Stimulated activated CD4-positive, alpha-beta T cell treated with anti-CD3 and anti-CD28 coated beads, TNF-alpha, amount 100 ng/mL, for 24 hours (primary cell): ENCODE measurements around the gene VHLL.

ENCODE experiments used
- DNase-seq, 3 experiments: peaks; one replicate each; pipeline ENCODE4 v3.0.0-alpha.2; 2020; ENCODE audit warnings: low read depth in 3 of 3

Gene VHLL

GRCh38 chr1:156291226-156292061 is 7.7 kb downstream of the VHLL start:
- DNase-seq = peak in 1 of 3 experiments; percentile 13

- DNase-seq = no peak
Measured at GRCh38 chr1:156289857-156290256, 9.2 kb downstream of the VHLL start.

- no peak for DNase-seq
Measured at GRCh38 chr1:156286061-156286460, 13.0 kb downstream of the VHLL start.

- no peak for DNase-seq
Measured at GRCh38 chr1:156285437-156285836, 13.7 kb downstream of the VHLL start.

GRCh38 chr1:156284757-156285156 is 14.3 kb downstream of the VHLL start:
- no peak for DNase-seq

GRCh38 chr1:156284112-156284511 is 15.0 kb downstream of the VHLL start, which contains the start of gene TMEM79:
TMEM79 (plus strand) TSS chr1:156284325; CDS start chr1:156285227, 902 bp downstream.
- DNase-seq = no peak

GRCh38 chr1:156283521-156283920 is 15.6 kb downstream of the VHLL start:
- DNase-seq = no peak

GRCh38 chr1:156282479-156283222 is 16.5 kb downstream of the VHLL start, which contains the start of gene SMG5:
SMG5 (minus strand) TSS chr1:156282825; CDS start chr1:156282680, 145 bp downstream.
- peak; percentile 91 to 95 (median 95) for DNase-seq

GRCh38 chr1:156281693-156282478 is 17.2 kb downstream of the VHLL start:
- peak in 1 of 3 experiments; percentile 32 for DNase-seq

GRCh38 chr1:156281281-156281680 is 17.8 kb downstream of the VHLL start:
- DNase-seq = peak in 2 of 3 experiments; percentile 15 to 51

GRCh38 chr1:156279837-156280236 is 19.3 kb downstream of the VHLL start:
- DNase-seq = no peak

- DNase-seq = no peak
Measured at GRCh38 chr1:156276966-156277381, 22.1 kb downstream of the VHLL start.

- DNase-seq = no peak
Measured at GRCh38 chr1:156276532-156276931, 22.6 kb downstream of the VHLL start.

GRCh38 chr1:156270314-156270713 is 28.8 kb downstream of the VHLL start:
- no peak for DNase-seq

GRCh38 chr1:156268336-156268735 is 30.8 kb downstream of the VHLL start:
- no peak for DNase-seq

- DNase-seq = no peak
Measured at GRCh38 chr1:156266051-156266450, 33.1 kb downstream of the VHLL start.

- DNase-seq = no peak
Measured at GRCh38 chr1:156263288-156263655, 35.8 kb downstream of the VHLL start.

GRCh38 chr1:156262461-156263287 is 36.4 kb downstream of the VHLL start:
- no peak for DNase-seq

- no peak for DNase-seq
Measured at GRCh38 chr1:156260896-156261295, 38.2 kb downstream of the VHLL start.

- DNase-seq = no peak
Measured at GRCh38 chr1:156259805-156260204, 39.3 kb downstream of the VHLL start.

- DNase-seq = no peak
Measured at GRCh38 chr1:156258859-156259258, 40.2 kb downstream of the VHLL start.
